ENCODE data around the gene ZNF660.

ZNF660 gene

DNA sequence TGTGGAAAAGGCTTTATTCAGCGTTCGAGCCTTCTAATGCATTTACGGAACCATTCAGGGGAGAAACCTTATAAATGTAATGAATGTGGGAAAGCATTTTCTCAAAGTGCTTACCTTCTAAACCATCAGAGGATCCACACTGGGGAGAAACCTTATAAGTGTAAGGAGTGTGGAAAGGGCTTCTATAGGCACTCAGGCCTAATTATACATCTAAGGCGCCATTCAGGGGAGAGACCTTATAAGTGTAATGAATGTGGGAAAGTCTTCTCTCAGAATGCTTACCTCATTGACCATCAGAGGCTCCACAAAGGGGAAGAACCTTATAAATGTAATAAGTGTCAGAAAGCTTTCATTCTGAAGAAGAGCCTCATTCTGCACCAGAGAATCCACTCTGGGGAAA lies 57.6 kb downstream of the ZNF660 start:
- no peak for DNase-seq

DNA sequence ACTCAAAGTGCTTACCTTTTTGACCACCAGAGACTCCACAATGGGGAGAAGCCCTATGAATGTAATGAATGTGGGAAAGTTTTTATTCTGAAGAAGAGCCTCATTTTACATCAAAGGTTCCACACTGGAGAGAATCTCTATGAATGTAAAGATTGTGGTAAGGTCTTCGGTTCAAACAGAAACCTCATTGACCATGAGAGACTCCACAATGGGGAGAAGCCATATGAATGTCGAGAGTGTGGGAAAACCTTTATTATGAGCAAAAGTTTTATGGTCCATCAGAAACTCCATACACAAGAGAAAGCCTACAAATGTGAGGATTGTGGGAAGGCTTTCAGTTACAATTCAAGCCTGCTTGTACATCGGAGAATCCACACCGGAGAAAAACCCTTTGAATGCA lies 58.3 kb downstream of the ZNF660 start:
- DNase-seq, result no peak

DNA sequence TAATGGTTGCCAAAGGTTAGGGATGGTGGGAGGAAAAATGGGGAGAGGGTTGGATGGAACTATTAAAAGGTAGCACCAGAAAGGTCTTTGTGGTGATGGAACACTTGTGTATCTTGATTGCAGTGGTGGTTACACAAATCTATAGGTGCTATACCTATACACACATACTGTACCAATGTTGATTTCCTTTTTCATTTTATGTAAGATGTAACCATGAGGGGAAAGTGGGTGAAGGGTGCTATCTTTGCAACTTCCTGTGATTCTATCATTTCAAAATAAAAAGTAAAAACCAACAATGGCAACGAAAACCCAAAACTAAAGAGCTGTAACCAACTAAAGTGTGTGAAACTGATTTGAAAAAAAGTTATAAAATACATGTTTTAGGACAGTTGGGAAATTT lies 63.0 kb downstream of the ZNF660 start:
- DNase-seq, result no peak

DNA sequence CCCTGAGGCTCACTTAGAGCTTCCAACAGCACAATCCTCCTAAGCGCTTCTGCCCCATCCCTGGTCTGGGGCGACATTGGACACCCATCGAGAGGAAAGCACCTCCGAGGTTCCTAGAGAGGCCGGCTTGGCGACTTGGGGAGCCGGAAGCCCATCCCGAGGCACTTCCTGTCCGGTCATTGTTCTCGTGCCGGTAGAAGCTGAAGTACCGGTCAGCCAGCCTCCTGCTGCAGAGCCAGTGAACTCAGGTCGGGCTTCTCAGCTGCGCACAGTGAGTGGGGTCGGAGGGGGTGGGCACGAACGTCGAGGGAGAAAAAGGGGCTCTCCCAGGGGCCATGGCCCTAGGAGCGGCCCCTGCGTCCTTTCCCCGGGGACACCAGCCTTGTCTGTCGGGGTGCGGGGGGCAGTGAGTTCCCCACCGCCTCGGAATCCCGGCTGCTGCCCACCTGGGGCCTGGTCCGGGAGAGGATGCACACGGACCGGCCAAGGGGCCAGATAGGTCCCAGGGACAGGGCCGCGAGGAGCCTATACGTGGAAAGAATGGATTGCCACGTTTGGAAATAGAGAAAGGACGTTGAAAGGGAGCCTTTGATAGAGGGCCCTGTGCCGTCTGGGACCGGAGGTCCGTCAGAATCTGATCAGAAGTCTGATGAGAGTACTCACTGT lies 63.9 kb downstream of the ZNF660 start, which contains the start of gene ZNF35:
Gene ZNF35 (plus strand): TSS at position 169 of the 666 bp plus-strand sequence. CDS start 2,336 bp downstream, outside the sequence.
- peak; percentile 4 for DNase-seq

Data from NCI-H1694 treated with DMSO at 0.1 percent for 48 hours (cell line).